BJ (cell line): ENCODE results near the gene EHD2. TPM values are rescaled to one million over a fixed set of nuclear protein-coding genes. Genes with fewer than 3 reads are reported as not detected.

Experiments used
- CTCF ChIA-PET: fragments of 350-600 bp; formaldehyde crosslinking; extraction: SDS; loops from one replicate; lab custom pipeline; 2021; ENCODE audit warnings: antibody characterized with exemption, inconsistent platforms; lab: Yijun Ruan, JAX
- POLR2A ChIA-PET: fragments of 300-600 bp; sonication (Branson Sonifier 250); formaldehyde crosslinking; extraction: SDS; loops from one replicate; lab custom pipeline; 2021; ENCODE audit warnings: antibody characterized with exemption; lab: Charles Lee
- DNase-seq: peaks from one replicate; pipeline ENCODE4 v3.0.0-alpha.2; 2011; ENCODE audit warnings: low read depth
- H3K27me3 ChIP-seq: 2 replicates; pipeline ENCODE4 v1.6.0; 2011; ENCODE audit warnings: low read length; ENCODE audit not compliant: control insufficient read depth, insufficient read depth
- H3K36me3 ChIP-seq: 2 replicates; pipeline ENCODE4 v1.5.1; 2011; ENCODE audit warnings: low read length; ENCODE audit not compliant: control insufficient read depth, insufficient read depth
- H3K4me3 ChIP-seq: 2 replicates; pipeline ENCODE4 v1.5.1; 2011; ENCODE audit warnings: low read depth, mild to moderate bottlenecking, control low read depth, low read length
- polyA plus RNA-seq: library from polyadenylated mRNA; depleted of rRNA; stranded (reverse); fragments of >200 nt; gene quantifications from 2 replicates; pipeline ENCODE4 v1.2.3, GENCODE V29; 2011
- TF ChIP-seq, protein P1 (sequence below): IDR thresholded peaks from 2 replicates; pipeline ENCODE4 v1.5.1; 2011; ENCODE audit warnings: low read depth, mild to moderate bottlenecking, control low read depth, inconsistent platforms, low read length, moderate library complexity; ENCODE audit not compliant: insufficient read depth

The EHD2 gene
- polyA plus RNA-seq, 1 experiment = 132 TPM

DNA sequence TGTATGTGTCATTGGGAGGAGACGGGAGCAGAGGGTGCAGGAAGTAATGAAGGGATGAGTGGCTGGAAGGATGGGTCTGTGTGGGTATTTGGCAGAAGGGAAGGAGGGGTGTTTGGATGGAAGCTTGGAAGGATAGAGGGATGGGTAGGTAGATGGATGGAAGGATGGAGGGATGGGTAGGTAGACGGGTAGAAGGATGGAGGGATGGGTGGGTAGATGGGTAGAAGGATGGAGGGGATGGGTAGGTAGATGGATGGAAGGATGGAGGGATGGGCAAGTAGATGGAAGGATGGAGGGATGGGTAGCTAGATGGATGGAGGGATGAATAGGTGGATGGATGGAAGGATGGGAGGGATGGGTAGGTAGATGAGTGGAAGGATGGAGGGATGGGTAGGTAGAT lies 41.7 kb upstream of the EHD2 start:
- no peak overlapping the region for H3K4me3 ChIP-seq
- TF ChIP-seq, protein P1, sequence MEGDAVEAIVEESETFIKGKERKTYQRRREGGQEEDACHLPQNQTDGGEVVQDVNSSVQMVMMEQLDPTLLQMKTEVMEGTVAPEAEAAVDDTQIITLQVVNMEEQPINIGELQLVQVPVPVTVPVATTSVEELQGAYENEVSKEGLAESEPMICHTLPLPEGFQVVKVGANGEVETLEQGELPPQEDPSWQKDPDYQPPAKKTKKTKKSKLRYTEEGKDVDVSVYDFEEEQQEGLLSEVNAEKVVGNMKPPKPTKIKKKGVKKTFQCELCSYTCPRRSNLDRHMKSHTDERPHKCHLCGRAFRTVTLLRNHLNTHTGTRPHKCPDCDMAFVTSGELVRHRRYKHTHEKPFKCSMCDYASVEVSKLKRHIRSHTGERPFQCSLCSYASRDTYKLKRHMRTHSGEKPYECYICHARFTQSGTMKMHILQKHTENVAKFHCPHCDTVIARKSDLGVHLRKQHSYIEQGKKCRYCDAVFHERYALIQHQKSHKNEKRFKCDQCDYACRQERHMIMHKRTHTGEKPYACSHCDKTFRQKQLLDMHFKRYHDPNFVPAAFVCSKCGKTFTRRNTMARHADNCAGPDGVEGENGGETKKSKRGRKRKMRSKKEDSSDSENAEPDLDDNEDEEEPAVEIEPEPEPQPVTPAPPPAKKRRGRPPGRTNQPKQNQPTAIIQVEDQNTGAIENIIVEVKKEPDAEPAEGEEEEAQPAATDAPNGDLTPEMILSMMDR = no peak
- POLR2A ChIA-PET = no interaction called here
- CTCF ChIA-PET = interaction anchor here (0.6 kb wide), 1 partner anchor 427 kb away, joined by 3 read pairs; no protein-coding TSS in a partner anchor
- DNase-seq = no peak
- H3K27me3 ChIP-seq = no peaks in the 10 kb centered on the region
- peaks cover 19% of the 10 kb centered on the region for H3K36me3 ChIP-seq

DNA sequence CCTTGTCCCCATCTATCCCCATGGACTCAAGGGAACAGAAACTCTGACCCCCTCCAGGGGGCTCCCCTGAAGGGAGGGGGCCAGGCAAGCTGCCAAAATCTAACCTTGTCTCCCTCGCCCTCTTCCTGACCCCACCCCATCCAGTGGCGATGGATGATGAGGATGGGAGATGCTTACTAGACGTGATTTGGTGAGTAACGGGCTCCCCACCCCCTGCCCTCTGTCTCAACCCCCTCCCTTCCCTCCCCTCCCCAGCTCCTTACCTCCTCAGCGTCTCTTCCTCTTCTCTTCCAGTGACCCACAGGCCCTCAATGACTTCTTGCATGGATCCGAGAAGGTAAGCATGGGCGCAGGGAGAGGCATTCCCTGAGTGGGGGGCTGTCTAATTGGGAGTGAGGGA lies 39.8 kb upstream of the EHD2 start:
- Histone ChIP-seq H3K4me3 (no peak overlapping the region), H3K27me3 (no peaks in the 10 kb centered on the region), H3K36me3 (peaks cover 23% of the 10 kb centered on the region)
- POLR2A ChIA-PET = no interaction called here
- TF ChIP-seq, protein P1 = no peak
- CTCF ChIA-PET = no interaction called here
- DNase-seq = no peak

DNA sequence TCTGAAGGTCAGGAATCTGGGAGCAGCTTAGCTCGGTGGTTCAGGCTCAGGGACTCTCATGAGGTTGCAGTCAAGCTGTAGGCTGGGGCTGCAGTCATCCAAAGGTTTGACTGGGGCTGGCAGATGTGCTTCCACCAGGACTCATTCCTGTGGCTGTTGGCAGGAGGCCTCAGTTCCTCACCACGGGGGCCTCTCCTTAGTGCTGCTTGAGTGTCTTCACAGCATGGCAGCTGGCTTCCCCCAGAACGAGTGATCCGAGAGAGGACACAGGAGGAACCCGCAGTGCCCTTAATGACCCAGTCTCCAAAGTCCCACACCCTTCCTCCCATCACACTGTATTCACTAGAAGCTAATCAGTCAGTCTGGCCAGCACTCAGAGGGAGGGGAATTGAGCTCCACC lies 38.7 kb upstream of the EHD2 start:
- H3K36me3 ChIP-seq = peaks cover 26% of the 10 kb centered on the region
- POLR2A ChIA-PET = no interaction called here
- CTCF ChIA-PET = no interaction called here
- H3K27me3 ChIP-seq = no peaks in the 10 kb centered on the region
- TF ChIP-seq, protein P1 = no peak
- no peak for DNase-seq
- H3K4me3 ChIP-seq = no peak overlapping the region

DNA sequence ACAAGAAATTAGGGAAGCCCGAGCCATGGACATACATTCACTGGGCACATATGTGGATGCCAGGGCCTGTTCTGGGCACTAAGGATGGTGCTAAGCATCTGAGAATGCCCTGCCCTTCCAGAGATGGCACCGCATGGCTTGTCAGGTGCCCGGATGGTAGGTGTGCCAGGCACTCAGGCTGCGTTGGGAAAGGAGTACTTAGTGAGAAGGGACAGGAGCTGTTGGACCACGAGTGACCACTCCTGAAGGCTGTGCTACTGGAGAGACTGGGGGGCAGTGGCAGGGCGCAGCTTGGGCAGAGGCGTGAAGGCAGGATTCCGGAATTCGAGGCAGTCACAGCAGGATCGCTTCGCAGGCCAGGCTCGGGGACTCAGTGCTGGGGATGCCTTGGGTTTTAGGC lies 38.0 kb upstream of the EHD2 start:
- Histone ChIP-seq H3K27me3 (no peaks in the 10 kb centered on the region), H3K4me3 (no peak overlapping the region), H3K36me3 (peaks cover 27% of the 10 kb centered on the region)
- CTCF ChIA-PET = no interaction called here
- DNase-seq = no peak
- TF ChIP-seq, protein P1 = no peak
- POLR2A ChIA-PET = no interaction called here

DNA sequence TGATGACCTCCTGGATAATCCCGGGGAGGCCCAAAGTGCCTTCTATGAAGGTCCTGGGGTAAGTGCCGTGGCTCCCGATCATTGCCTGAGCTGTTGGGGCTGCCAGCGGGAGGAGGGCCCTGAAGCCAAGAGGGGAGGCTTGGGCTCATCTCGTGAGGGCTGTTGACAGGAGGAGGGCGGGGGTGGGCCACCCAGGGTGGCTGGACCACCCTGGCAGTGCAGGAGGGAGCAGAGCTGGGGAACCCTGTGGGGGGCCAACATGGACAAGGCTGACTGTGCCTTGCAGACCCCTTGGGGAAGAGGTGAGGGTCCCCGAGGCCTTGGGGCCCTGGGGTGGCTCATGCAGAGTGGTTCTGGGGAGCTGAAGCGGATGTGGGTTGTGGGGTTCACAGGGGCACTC lies 37.4 kb upstream of the EHD2 start:
- POLR2A ChIA-PET = no interaction called here
- Histone ChIP-seq H3K4me3 (no peak overlapping the region), H3K27me3 (no peaks in the 10 kb centered on the region), H3K36me3 (peaks cover 28% of the 10 kb centered on the region)
- TF ChIP-seq, protein P1 = no peak
- CTCF ChIA-PET = interaction anchor here (0.9 to 1.2 kb wide), 2 partner anchors 9 to 160 kb away, joined by 4 to 5 read pairs; no protein-coding TSS in a partner anchor
- no peak for DNase-seq
